Heart right ventricle (tissue), 16 donors: ENCODE measurements around the gene IGF1. TPM values are rescaled to one million over a fixed set of nuclear protein-coding genes. Genes with fewer than 3 reads are reported as not detected.

Experiments
- ATAC-seq, 8 donors: fragments of 200-7000 bp; cut with Tn5 transposase; one replicate each; pipeline ENCODE4 v1.9.1; 2020; ENCODE audit warnings: mild to moderate bottlenecking in 8 of 8, moderate library complexity in 8 of 8, moderate number of reproducible peaks in 1 of 8
- DNase-seq, 2 donors: peaks; one replicate each; pipeline ENCODE4 v3.0.0-alpha.2; 2020
- H3K27ac ChIP-seq, 10 donors: fragments of 200-600 bp; sonication (generic) in 2 of 10; one replicate each; pipeline versions ENCODE4 v1.5.0 to v1.8.0; 2020 to 2022; ENCODE audit warnings: mild to moderate bottlenecking in 3 of 10
- H3K27me3 ChIP-seq, 7 donors: fragments of 200-600 bp; one replicate each; pipeline ENCODE4 v1.8.0; 2021 to 2022; ENCODE audit warnings: mild to moderate bottlenecking in 2 of 7
- H3K36me3 ChIP-seq, 9 donors: fragments of 200-600 bp; sonication (generic) in 1 of 9; one replicate each; pipeline versions ENCODE4 v1.5.0 to v1.8.0; 2020 to 2022; ENCODE audit warnings: mild to moderate bottlenecking in 2 of 9
- H3K4me1 ChIP-seq, 9 donors: fragments of 200-600 bp; sonication (generic) in 1 of 9; one replicate each; pipeline versions ENCODE4 v1.5.0 to v1.8.0; 2020 to 2022; ENCODE audit warnings: mild to moderate bottlenecking in 4 of 9
- H3K4me3 ChIP-seq, 10 donors: fragments of 200-600 bp; sonication (generic) in 2 of 10; one replicate each; pipeline versions ENCODE4 v1.5.0 to v1.8.0; 2020 to 2022; ENCODE audit warnings: mild to moderate bottlenecking in 7 of 10, moderate library complexity in 2 of 10
- H3K9me3 ChIP-seq, 11 donors: fragments of 200-600 bp in 10 of 11; sonication (generic) in 2 of 11; one replicate each; pipeline versions ENCODE4 v1.5.0 to v1.8.0; 2013 to 2022; ENCODE audit warnings: mild to moderate bottlenecking in 2 of 11, control low read depth in 1 of 11, moderate library complexity in 1 of 11
- WGBS, 2 donors: extraction: QIAGEN DNeasy Blood & Tissue Kit; methylation state at CpG; one replicate each; pipeline ENCODE4 v1.1.7; 2013; ENCODE audit warnings: inconsistent platforms in 1 of 2; 5-methylcytosine and 5-hydroxymethylcytosine counted together
- intact Hi-C, 10 donors: fragments of 100-400 bp; cut with DNase I; formaldehyde crosslinking; loops; one replicate each; pipeline versions ENCODE4 v1.11.1 to v1.14.2; 2022
- polyA plus RNA-seq, 2 donors: library from polyadenylated mRNA; stranded (reverse); fragments of 200-250 nt; gene quantifications; one replicate each; pipeline ENCODE4 v1.2.3, GENCODE V29; 2013
- total RNA-seq, 10 donors: library from RNA; stranded (reverse); fragmentation: NEBNext Ultra II Directional in 3 of 10; extraction: Animal tissue kit (Norgen Biotek cat#: 25700) in 3 of 10; gene quantifications; one replicate each; pipeline versions ENCODE4 v1.2.1 to v1.2.4, GENCODE V29; 2021 to 2023
- TF ChIP-seq, protein P1 (sequence below), 9 donors: fragments of 200-600 bp; sonication (generic) in 2 of 9; IDR thresholded peaks; one replicate each; pipeline versions ENCODE4 v1.5.0 to v1.8.0; 2021 to 2022; ENCODE audit warnings: antibody characterized with exemption in 9 of 9, mild to moderate bottlenecking in 5 of 9, moderate library complexity in 1 of 9
- donor health status: Arrhythmogenic right ventricular cardiomyopathy.
- donor health status: ischemic (EF 13 %, LVEDD 7.1; RV severe dilation, severe dysfunction).
- donor health status: healthy with polysubstance abuse.
- donor health status: DM: no; HTN: yes; CAD: no.
- donor health status: DM: no; HTN: no; CAD: no.
- donor health status: ischemic (EF 25% LVEDD 6.9; RV normal size, moderate dysfunction).
- donor health status: ischemic (EF 25% LVEDD 5.7; RV mildly dilated, moderate dysfunction).
- donor health status: healthy.
- donor health status: DM: yes; HTN: yes; CAD: no.
- donor health status: Ischemic cardiomyopathy.
- donor health status: ischemic (EF 35%, LVEDD 5.7; RV mildly dilated, moderate dysfunction).
- donor health status: nonischemic (EF 11% LVEDD 7.7; RV severe dilation, severe dysfunction).
- donor health status: DM: yes; HTN: yes; CAD: no.
- donor health status: PGD.
- donor health status: ischemic (EF 29% LVEDD 5.4; RV normal size, mild dysfunction).
- donor health status: nonischemic (EF 23%, LVEDD 6.1; RV moderate dilation, normal function).

IGF1 gene
- total and polyA plus RNA-seq, 12 donors: 6.3 to 32.3 (median 8.9) TPM

- no peaks in the 10 kb centered on the region for H3K4me1 ChIP-seq
- no peaks in the 10 kb centered on the region for H3K9me3 ChIP-seq
- ATAC-seq (no peak), DNase-seq (no peak)
- no peaks in the 10 kb centered on the region for H3K36me3 ChIP-seq
- TF ChIP-seq, protein P1, sequence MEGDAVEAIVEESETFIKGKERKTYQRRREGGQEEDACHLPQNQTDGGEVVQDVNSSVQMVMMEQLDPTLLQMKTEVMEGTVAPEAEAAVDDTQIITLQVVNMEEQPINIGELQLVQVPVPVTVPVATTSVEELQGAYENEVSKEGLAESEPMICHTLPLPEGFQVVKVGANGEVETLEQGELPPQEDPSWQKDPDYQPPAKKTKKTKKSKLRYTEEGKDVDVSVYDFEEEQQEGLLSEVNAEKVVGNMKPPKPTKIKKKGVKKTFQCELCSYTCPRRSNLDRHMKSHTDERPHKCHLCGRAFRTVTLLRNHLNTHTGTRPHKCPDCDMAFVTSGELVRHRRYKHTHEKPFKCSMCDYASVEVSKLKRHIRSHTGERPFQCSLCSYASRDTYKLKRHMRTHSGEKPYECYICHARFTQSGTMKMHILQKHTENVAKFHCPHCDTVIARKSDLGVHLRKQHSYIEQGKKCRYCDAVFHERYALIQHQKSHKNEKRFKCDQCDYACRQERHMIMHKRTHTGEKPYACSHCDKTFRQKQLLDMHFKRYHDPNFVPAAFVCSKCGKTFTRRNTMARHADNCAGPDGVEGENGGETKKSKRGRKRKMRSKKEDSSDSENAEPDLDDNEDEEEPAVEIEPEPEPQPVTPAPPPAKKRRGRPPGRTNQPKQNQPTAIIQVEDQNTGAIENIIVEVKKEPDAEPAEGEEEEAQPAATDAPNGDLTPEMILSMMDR (IDR thresholded peaks at IDR 0.05): no peak
- H3K27me3 ChIP-seq: no peaks in the 10 kb centered on the region
- H3K27ac ChIP-seq: no peak overlapping the region
- no peak overlapping the region for H3K4me3 ChIP-seq
- intact Hi-C loops: no loop called here
- WGBS, 2 donors: 65 to 75% methylated on average over 4 of the region's 4 CpGs
Observed at GRCh38 chr12:102522768-102523167, 42.4 kb upstream of the IGF1 start.

DNA sequence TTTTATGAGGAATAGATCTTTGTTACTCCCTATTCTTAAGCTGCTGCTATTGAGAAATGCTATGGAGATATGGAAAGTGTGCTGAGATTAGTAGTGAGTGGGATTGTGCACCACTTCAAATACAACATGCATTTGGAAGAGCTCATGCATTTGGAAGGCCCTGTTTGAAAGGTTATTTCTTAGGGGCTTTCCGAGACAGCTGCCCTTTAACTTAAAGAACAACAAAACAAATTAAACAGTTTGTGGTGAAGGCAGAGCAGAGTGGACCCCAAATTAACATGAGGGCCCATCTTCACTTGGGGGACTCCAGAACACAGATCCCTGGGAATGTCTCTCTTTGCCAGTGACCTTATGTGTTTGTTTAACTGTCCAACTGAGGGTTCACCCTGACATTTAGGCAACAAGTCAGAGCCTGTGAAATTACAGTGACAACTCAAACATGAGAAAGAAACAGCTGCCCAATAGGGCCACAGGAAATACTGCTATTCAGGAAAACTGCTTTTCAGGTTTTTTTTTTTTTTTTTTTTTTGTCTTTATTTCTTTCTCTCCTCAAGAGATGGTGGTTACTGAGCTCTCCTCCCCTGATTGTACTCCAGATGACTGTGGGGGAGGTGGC, 41.4 kb upstream of the IGF1 start:
- H3K27ac ChIP-seq: no peak overlapping the region
- DNase-seq (no peak), ATAC-seq (no peak)
- H3K36me3 ChIP-seq: no peaks in the 10 kb centered on the region
- no peaks in the 10 kb centered on the region for H3K9me3 ChIP-seq
- intact Hi-C loops: no loop called here
- 71 to 82% methylated on average over 1 of the region's 1 CpG for WGBS, 2 donors
- TF ChIP-seq, protein P1 (IDR thresholded peaks at IDR 0.05): no peak
- no peaks in the 10 kb centered on the region for H3K4me1 ChIP-seq
- H3K27me3 ChIP-seq: no peaks in the 10 kb centered on the region
- no peak overlapping the region for H3K4me3 ChIP-seq

DNA sequence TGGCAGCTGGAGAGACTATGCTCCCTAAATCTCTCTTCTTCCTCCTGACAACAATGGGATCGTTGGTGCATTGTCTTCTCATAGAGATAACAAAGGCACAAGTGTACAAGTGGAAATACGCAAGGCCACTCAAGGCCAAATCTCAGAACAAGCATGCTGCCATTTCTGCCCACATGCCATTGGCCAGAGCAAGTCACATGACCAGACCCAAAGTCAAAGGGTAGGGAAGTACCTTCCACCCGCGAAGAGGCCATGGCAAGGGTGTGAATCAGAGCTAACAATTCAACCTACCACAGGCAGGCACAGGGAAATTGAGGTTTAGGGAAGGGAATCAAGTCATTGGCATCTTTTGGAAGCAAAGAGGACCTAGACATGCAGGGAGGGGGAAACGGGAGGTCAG, 38.5 kb upstream of the IGF1 start:
- no peak for DNase-seq
- no peaks in the 10 kb centered on the region for H3K9me3 ChIP-seq
- 77 to 89% methylated on average over 5 of the region's 5 CpGs for WGBS, 2 donors

DNA sequence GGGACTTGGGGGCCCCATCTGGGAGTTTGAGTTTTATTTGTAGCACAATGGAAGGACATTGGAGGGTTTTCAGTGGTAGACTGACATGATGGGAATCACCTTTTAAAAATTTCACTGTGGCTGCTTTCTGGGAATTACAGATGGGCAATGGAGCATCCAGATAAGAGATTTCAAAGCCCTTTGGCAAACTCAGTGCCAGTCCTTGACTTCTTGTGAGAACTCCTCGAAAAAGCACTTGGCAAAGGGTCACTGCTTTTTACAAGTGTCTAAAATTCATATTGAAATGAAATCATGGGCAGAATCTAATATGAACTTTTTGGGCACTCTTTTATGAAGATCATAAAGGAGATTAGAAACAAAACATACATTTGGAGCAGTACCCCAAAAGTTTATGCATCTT, 34.3 kb upstream of the IGF1 start:
- TF ChIP-seq, protein P1 (IDR thresholded peaks at IDR 0.05): no peak
- DNase-seq (no peak), ATAC-seq (no peak)
- no peaks in the 10 kb centered on the region for H3K36me3 ChIP-seq
- intact Hi-C loops: no loop called here
- H3K27ac ChIP-seq: no peak overlapping the region
- no peak overlapping the region for H3K4me3 ChIP-seq
- 63 to 64% methylated on average over 1 of the region's 1 CpG for WGBS, 2 donors
- no peaks in the 10 kb centered on the region for H3K27me3 ChIP-seq
- peaks cover 0 to 4% (median 0%) of the 10 kb centered on the region in 9 donors for H3K4me1 ChIP-seq
- no peaks in the 10 kb centered on the region for H3K9me3 ChIP-seq

More for the DNA sequence above, 38.5 kb upstream of the IGF1 start:
- no peak for ATAC-seq
- H3K27ac ChIP-seq: no peak overlapping the region
- H3K4me1 ChIP-seq: no peaks in the 10 kb centered on the region
- no peaks in the 10 kb centered on the region for H3K36me3 ChIP-seq
- TF ChIP-seq, protein P1 (IDR thresholded peaks at IDR 0.05): no peak
- H3K27me3 ChIP-seq: no peaks in the 10 kb centered on the region
- H3K4me3 ChIP-seq: no peak overlapping the region
- intact Hi-C loops: no loop called here
